ENCODE results near the gene MINK1.
A peak's percentile ranks its signal among the peaks of the same experiment; 100 is the strongest.
"Not testable (repeated sequence)": the region's sequence is repeated elsewhere in the genome, so short reads cannot be mapped to it uniquely, and the experiment has no call there.

MINK1 gene

GRCh38 chr17:4901648-4902344 is 68.7 kb downstream of the MINK1 start:
- DNase-seq, result no peak

- no peak for DNase-seq
Measured at GRCh38 chr17:4902540-4902939, 69.4 kb downstream of the MINK1 start.

- DNase-seq, result peak; percentile 67 to 80
Measured at GRCh38 chr17:4903051-4903818, 70.1 kb downstream of the MINK1 start, which contains the start of gene CHRNE. Gene CHRNE, minus strand, starts transcription at chr17:4903098. Its CDS starts 35 bp downstream, at chr17:4903063.

- not testable (repeated sequence) for DNase-seq
Measured at GRCh38 chr17:4906642-4907041, 73.5 kb downstream of the MINK1 start.

- DNase-seq, result no peak
Measured at GRCh38 chr17:4908301-4908700, 75.2 kb downstream of the MINK1 start.

GRCh38 chr17:4908711-4909496 is 75.8 kb downstream of the MINK1 start:
- peak; percentile 67 to 86 for DNase-seq

- DNase-seq, result no peak
Measured at GRCh38 chr17:4913994-4914393, 80.9 kb downstream of the MINK1 start.

GRCh38 chr17:4914551-4914950 is 81.4 kb downstream of the MINK1 start:
- DNase-seq, result not testable (repeated sequence)

GRCh38 chr17:4919511-4920047 is 86.4 kb downstream of the MINK1 start:
- peak in 1 of 2 experiments; percentile 52 for DNase-seq

GRCh38 chr17:4920351-4921048 is 87.4 kb downstream of the MINK1 start:
- no peak for DNase-seq

- no peak for DNase-seq
Measured at GRCh38 chr17:4921320-4921719, 88.2 kb downstream of the MINK1 start.

GRCh38 chr17:4926577-4927335 is 93.6 kb downstream of the MINK1 start:
- DNase-seq, result not testable (repeated sequence)

GRCh38 chr17:4928881-4929280 is 95.7 kb downstream of the MINK1 start:
- DNase-seq, result no peak

- DNase-seq, result no peak
Measured at GRCh38 chr17:4931963-4932362, 98.8 kb downstream of the MINK1 start, which contains the start of gene GP1BA. Gene GP1BA, plus strand, starts transcription at chr17:4932277. Its CDS starts 328 bp downstream, at chr17:4932605.

- DNase-seq, result no peak
Measured at GRCh38 chr17:4932756-4933155, 99.6 kb downstream of the MINK1 start.

- no peak for DNase-seq
Measured at GRCh38 chr17:4933646-4934045, 100.5 kb downstream of the MINK1 start.

- DNase-seq, result no peak
Measured at GRCh38 chr17:4934173-4934979, 101.2 kb downstream of the MINK1 start.

- DNase-seq, result no peak
Measured at GRCh38 chr17:4935650-4936049, 102.5 kb downstream of the MINK1 start.

- no peak for DNase-seq
Measured at GRCh38 chr17:4936436-4936835, 103.3 kb downstream of the MINK1 start.

- no peak for DNase-seq
Measured at GRCh38 chr17:4937553-4937952, 104.4 kb downstream of the MINK1 start.

- DNase-seq, result no peak
Measured at GRCh38 chr17:4938069-4938491, 104.9 kb downstream of the MINK1 start.

Data from NCI-H524 (cell line).